IgD-negative memory B cell (primary cell): ENCODE results near the gene IFNA10. TPM values are rescaled to one million over a fixed set of nuclear protein-coding genes. Genes with fewer than 3 reads are reported as not detected.
A peak's percentile ranks its signal among the peaks of the same experiment; 100 is the strongest.
"Not testable (repeated sequence)": the region's sequence is repeated elsewhere in the genome, so short reads cannot be mapped to it uniquely, and the experiment has no call there.

Experiments
- H3K27ac Mint-ChIP-seq, 3 donors: one replicate each; pipeline ENCODE4 v1.8.0; 2020 to 2022; ENCODE audit warnings: mild to moderate bottlenecking in 3 of 3, mixed read lengths in 3 of 3, moderate library complexity in 1 of 3
- H3K27me3 Mint-ChIP-seq: one replicate; pipeline ENCODE4 v1.8.0; 2021; ENCODE audit warnings: mixed read lengths
- H3K36me3 Mint-ChIP-seq: one replicate; pipeline ENCODE4 v1.8.0; 2020; ENCODE audit warnings: mild to moderate bottlenecking, mixed read lengths
- H3K4me1 Mint-ChIP-seq, 3 donors: one replicate each; pipeline ENCODE4 v1.8.0; 2020 to 2022; ENCODE audit warnings: mixed read lengths in 3 of 3, mild to moderate bottlenecking in 1 of 3
- H3K4me3 Mint-ChIP-seq, 4 donors: one replicate each; pipeline ENCODE4 v1.8.0; 2020 to 2022; ENCODE audit warnings: mild to moderate bottlenecking in 4 of 4, mixed read lengths in 4 of 4, moderate library complexity in 3 of 4
- H3K9me3 Mint-ChIP-seq, 3 donors: one replicate each; pipeline ENCODE4 v1.8.0; 2020 to 2021; ENCODE audit warnings: mixed read lengths in 3 of 3, mild to moderate bottlenecking in 1 of 3
- polyA plus RNA-seq: library from polyadenylated mRNA; unstranded; fragments of 300-500 nt; fragmentation: Illumina TruSeq; gene quantifications from one replicate; pipeline ENCODE4 v1.2.3, GENCODE V29; 2021

The IFNA10 gene
- polyA plus RNA-seq: not detected

DNA sequence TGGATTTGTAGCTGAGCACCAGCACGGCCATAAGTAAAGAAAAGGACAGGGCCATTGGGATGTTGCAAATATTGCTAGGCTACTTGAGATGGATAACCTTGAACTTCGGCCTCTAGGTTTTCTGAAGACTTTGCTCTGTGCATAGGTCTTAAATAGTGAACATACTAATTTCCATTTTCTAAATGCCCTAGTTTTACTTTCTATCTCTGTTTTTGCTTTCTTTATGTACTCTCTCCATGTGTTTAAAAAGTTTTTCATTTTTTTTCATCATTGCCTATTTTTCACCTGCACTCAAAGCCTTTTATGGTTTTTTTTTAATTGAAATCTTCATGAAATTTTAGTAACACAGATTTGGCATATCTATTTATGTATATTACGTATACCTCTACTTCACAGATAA is at the start of gene IFNA10:
IFNA10 (minus strand) TSS at position 101 of the 400 bp plus-strand sequence; CDS start at position 55, 46 bp downstream.
- H3K36me3 Mint-ChIP-seq, H3K27ac Mint-ChIP-seq, H3K27me3 Mint-ChIP-seq, H3K9me3 Mint-ChIP-seq, H3K4me3 Mint-ChIP-seq, H3K4me1 Mint-ChIP-seq: not testable (repeated sequence)

DNA sequence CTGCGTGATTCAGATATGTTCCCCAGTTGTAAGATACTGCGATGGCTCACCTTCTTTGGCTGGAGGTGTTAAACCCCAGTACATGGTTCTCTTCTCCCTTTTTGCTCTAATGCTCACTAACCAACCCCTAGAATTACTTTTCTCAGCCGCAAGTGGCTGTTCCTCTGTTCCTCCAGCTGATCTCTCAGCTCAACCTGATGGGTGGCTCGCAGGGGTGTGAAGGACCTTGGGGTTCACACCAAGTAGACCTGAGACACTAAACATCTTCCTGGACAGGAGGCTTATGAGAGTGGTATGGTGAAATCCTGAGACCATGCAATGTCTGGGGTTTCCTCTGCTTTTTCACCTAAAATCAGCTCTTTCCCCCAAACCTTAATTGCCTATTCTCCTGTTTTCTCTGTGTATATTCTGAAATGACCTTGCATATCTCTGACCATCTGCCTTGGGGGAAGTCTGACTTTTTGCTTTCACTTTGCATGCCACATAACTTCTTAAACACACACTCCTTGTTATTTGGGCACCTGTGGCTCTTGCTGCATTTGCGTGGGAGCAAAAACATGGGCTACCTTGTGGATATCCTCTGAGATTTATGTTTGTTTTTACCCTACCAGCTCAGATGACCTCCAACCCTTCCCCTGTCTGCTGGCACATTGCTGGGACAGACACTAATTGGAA is 48.7 kb upstream of the IFNA10 start:
- no peak overlapping the region for H3K4me3 Mint-ChIP-seq

DNA sequence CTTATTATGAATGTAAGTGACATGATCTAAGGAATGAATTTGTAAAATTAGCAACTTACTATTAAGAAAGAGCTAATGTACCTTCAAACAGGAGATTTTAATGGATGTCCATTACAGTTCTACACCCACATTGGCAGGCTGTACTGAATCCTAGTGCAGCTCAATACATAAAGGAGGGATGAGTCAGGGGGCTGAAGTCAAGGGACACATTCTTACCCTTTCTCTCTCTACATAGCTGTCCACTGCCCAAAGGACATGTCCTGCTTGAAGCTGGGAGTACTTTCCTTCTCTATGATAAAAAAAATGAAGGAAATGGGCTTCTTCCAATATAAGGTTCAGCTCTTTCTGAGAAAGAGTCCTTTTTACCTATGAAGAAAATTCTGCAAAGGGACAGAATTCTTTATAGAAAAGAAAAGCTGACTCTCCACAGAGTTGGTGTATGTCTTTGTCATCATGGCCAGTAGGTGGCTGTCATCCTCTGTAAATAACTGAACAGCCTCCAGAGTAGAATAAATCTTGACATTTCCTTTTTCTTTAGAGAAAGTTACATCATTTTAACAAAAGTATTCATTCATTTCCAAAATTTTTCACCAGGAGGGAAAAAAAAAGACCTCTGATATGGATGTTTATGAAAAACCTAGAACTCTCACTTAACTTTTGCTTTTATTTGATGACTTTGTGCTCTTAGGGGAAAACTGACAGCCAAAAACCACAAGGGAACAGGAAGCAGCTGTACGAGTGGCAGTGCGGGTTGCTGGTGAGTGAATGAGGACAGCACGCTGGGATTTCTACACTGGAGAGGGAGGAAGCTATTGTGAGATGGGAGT is 46.0 kb upstream of the IFNA10 start:
- H3K36me3 Mint-ChIP-seq: no peaks in the 10 kb centered on the region
- H3K9me3 Mint-ChIP-seq: no peaks in the 10 kb centered on the region
- peaks cover 0 to 4% (median 0%) of the 10 kb centered on the region in 3 donors for H3K4me1 Mint-ChIP-seq
- H3K4me3 Mint-ChIP-seq: no peak overlapping the region
- H3K27me3 Mint-ChIP-seq: peaks cover 19% of the 10 kb centered on the region
- no peak overlapping the region for H3K27ac Mint-ChIP-seq

More for the DNA sequence above, 48.7 kb upstream of the IFNA10 start:
- H3K9me3 Mint-ChIP-seq: no peaks in the 10 kb centered on the region
- no peak overlapping the region for H3K27ac Mint-ChIP-seq
- peaks cover 14% of the 10 kb centered on the region for H3K27me3 Mint-ChIP-seq
- H3K4me1 Mint-ChIP-seq: peaks cover 0 to 4% (median 0%) of the 10 kb centered on the region in 3 donors
- no peaks in the 10 kb centered on the region for H3K36me3 Mint-ChIP-seq

DNA sequence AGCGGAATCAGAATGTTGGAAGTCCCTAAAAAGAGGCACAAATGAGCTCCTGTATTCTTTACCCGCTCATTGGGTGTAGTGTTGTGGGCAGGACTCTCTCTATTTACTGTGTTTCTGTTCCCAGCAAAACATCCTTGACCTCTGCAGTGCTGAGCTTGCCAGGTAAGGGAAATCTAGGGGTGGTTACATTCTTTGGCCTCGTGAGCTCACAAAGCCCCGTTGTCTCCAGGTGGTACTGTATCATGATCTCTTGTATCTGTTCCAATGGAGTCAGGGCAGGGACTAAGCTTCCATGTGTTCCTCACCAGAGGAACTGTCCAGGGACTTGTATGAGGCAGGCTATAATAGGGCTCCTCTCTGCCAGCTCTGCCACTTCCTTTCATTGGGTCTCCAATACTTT is 44.7 kb upstream of the IFNA10 start:
- Mint-ChIP-seq H3K27ac (no peak overlapping the region), H3K4me1 (peaks cover 0 to 4% (median 0%) of the 10 kb centered on the region in 3 donors), H3K36me3 (no peaks in the 10 kb centered on the region), H3K4me3 (no peak overlapping the region), H3K9me3 (no peaks in the 10 kb centered on the region), H3K27me3 (peaks cover 18% of the 10 kb centered on the region)

DNA sequence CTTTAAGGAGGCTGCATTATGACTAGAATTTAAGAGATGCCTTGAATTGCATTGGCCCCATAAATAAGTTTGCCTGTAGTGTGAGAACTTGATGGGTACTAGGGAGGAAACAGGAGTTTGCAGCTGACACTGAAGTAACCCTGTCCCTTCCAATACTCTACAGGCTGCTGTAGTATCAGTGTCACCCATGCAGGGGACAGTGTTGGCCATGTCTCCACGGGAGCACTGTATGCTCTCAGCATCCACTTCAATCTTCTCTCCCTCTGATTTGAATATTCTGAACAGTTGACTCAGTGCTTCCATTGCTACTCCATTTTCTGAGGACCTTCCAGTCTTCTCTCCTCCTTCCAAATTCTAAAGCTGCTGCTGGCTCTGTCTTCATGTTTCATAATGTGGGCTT is 44.2 kb upstream of the IFNA10 start:
- no peak overlapping the region for H3K4me3 Mint-ChIP-seq
- no peaks in the 10 kb centered on the region for H3K36me3 Mint-ChIP-seq
- peaks cover 0 to 4% (median 0%) of the 10 kb centered on the region in 3 donors for H3K4me1 Mint-ChIP-seq
- H3K27me3 Mint-ChIP-seq: peaks cover 18% of the 10 kb centered on the region
- H3K27ac Mint-ChIP-seq: no peak overlapping the region
- H3K9me3 Mint-ChIP-seq: no peaks in the 10 kb centered on the region

DNA sequence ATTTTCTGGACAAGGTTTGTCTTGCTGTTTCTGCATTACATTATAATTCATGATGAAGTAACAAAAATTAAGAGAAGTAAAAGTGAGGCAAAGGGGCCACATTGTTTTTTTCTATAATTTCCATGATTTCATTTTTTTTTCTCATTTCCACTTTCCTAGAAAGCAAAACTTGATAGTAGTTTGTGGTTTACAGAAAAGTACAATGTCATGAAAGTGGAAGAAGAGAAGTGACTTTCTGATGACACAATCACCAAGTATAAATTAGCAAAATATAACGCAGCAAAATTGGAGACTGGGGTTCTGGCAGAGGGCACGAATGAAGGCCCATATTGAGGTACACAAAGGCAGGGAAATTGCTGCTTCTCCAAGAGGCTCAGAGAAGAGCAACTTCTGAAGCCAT is 37.9 kb upstream of the IFNA10 start:
- H3K9me3 Mint-ChIP-seq: no peaks in the 10 kb centered on the region
- no peak overlapping the region for H3K4me3 Mint-ChIP-seq
- no peaks in the 10 kb centered on the region for H3K36me3 Mint-ChIP-seq
- peaks cover 9% of the 10 kb centered on the region for H3K27me3 Mint-ChIP-seq
- H3K4me1 Mint-ChIP-seq: no peaks in the 10 kb centered on the region
- H3K27ac Mint-ChIP-seq: no peak overlapping the region

DNA sequence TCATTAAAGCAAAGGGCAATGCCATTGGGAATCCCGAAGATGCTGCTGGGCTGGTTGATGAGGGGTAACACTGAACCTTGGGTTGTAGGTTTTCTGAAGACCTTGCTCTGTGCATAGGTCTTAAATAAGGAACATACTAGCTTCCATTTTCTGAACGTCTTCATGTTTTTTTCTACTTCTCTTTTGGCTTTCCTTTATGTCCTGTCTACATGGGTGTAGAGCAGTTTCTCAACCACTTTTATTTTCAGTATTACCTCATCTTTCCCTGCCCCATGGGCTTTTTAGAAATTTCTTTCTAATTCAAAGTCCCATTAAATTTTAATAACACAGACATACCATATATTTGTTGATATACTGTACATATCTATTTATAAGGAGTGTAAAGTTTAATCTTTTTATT is 33.0 kb upstream of the IFNA10 start, which contains the start of gene IFNA14:
IFNA14 (minus strand) TSS at position 95 of the 400 bp plus-strand sequence; CDS start at position 25, 70 bp downstream.
- peaks cover 0 to 6% (median 0%) of the 10 kb centered on the region in 3 donors for H3K4me1 Mint-ChIP-seq
- peaks cover 9% of the 10 kb centered on the region for H3K27me3 Mint-ChIP-seq
- H3K4me3 Mint-ChIP-seq: no peak within 1 kb of the TSS
- H3K36me3 Mint-ChIP-seq: no peaks in the 10 kb centered on the region
- no peak within 1 kb of the TSS for H3K27ac Mint-ChIP-seq
- H3K9me3 Mint-ChIP-seq: no peaks in the 10 kb centered on the region

DNA sequence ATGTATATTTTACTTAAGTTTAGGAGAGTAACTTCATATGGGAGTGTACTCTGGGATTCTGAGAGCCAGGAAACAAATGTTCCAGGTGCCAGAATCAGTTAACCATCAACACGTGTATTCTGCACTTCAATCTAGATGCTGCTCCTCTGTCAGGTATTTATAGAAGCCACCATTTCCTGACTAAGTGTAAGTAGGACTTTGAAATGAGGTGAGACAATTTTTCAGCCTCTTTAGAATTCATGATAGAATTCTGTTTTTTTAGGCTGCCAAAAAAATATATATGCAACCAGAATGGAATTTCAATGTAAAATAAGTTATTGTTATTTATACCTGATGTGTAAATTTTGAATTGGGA is 29.4 kb upstream of the IFNA10 start:
- not testable (repeated sequence) for H3K4me1 Mint-ChIP-seq, H3K4me3 Mint-ChIP-seq, H3K9me3 Mint-ChIP-seq, H3K27me3 Mint-ChIP-seq, H3K36me3 Mint-ChIP-seq
- peak overlapping the region in 1 of 3 donors; percentile 1 for H3K27ac Mint-ChIP-seq

DNA sequence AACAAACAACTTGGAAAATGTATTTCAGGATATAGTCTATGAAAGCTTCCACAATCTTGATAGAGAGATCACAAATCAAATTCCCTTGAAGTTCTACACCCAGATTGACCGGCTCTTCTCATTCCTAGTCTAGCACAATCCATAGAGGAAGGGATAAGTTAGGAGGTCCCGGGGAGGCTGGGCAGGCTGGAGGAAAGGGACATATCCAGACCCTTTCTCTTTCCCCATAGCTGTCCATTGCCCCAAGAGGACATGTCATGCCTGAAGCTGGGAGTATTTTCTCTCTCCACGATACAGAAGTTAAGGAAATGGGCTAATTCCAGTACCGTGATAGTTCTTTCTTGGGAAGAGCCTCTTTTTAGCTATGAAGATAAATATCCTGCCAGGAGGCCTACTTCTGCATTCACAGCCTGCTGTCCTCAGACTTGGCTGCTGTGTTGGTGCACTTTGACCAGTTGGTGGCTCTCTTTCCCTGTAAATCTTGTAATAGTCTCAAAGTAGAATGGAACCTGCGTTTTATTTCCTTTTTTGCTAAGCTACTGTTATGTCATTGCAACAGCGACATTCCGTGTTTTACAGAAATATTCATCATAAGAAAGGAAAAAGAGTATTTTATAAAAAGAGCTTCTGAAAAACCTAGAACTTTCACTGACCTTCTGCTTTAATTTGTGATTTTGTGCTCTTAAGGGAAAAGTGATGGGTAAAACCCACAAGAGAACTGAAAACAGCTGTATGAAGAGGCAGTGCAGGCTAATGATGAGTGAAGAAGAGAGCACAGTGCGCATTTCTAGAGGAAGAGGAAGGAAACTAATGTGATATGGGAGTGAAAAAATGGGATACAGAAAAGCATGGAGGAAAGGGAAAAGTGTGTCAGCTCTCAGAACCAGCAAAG is 28.8 kb upstream of the IFNA10 start:
- H3K9me3 Mint-ChIP-seq, H3K27me3 Mint-ChIP-seq, H3K4me1 Mint-ChIP-seq, H3K36me3 Mint-ChIP-seq: not testable (repeated sequence)
- Mint-ChIP-seq H3K4me3 (peak overlapping the region in 1 of 4 donors; percentile 1), H3K27ac (peak overlapping the region in 1 of 3 donors; percentile 1)

DNA sequence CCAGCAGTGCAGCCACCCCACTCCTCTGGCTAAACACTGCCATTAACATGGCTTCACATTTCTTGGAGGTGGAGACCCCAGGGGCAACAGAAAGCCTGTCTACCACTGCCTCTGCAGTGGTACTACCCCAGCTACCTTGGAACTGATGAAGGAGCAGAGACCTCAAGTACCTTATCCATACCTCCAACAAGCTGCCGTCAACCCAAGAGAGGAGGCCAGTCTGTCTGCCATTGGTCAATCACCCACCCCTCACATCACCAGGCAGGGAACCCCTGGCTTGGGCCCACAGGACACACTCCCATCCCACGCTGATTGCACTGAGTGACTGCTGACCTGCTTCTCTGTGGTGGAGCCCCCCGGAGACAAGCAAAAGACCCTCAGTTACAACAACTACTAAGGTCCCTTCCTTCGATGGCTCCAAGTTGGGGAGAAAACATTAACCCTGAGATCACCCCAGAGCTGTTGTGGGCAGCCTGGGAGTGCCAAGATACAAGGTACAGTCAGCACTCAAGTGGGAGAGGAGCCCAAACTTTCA is 27.3 kb upstream of the IFNA10 start:
- peaks cover 0 to 6% (median 0%) of the 10 kb centered on the region in 3 donors for H3K4me1 Mint-ChIP-seq
- H3K36me3 Mint-ChIP-seq: no peaks in the 10 kb centered on the region
- H3K27ac Mint-ChIP-seq: no peak overlapping the region
- H3K4me3 Mint-ChIP-seq: no peak overlapping the region
- H3K9me3 Mint-ChIP-seq: no peaks in the 10 kb centered on the region
- peaks cover 3% of the 10 kb centered on the region for H3K27me3 Mint-ChIP-seq

DNA sequence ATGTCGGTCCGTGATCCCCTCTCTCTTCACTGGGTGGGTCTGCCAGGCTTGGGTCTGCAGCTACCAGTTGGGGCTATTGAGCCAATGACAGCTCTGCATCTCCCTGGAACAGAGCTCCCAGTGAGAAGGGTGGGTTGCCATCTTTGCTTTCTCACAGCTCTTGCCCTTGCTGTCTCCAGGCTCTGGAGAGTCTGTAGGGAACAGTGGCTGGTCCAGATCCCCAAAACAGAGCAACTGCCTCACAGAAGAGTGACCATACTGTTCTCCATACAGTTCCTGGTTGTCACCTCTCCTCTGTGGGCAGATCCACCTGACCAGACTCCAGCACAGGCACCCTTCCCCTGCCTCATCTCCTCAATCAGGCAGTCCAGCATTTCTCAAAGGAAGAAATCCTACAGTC is 26.3 kb upstream of the IFNA10 start:
- Mint-ChIP-seq H3K27ac (no peak overlapping the region), H3K27me3 (peaks cover 3% of the 10 kb centered on the region), H3K4me1 (peaks cover 0 to 6% (median 0%) of the 10 kb centered on the region in 3 donors), H3K9me3 (no peaks in the 10 kb centered on the region), H3K4me3 (no peak overlapping the region), H3K36me3 (no peaks in the 10 kb centered on the region)

DNA sequence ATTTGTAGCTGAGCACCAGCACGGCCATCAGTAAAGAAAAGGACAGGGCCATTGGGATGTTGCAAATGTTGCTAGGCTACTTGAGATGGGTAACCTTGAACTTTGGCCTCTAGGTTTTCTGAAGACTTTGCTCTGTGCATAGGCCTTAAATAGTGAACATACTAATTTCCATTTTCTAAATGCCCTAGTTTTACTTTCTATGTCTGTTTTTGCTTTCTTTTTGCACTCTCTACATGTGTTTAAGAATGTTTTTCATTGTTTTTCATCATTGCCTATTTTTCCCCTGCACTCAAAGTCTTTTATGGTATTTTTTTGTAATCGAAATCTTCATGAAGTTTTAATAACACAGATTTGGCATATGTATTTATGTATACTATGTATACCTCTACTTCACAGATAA is 21.2 kb upstream of the IFNA10 start, which contains the start of gene IFNA17:
IFNA17 (minus strand) TSS at position 101 of the 400 bp plus-strand sequence; CDS start at position 52, 49 bp downstream.
- H3K4me3 Mint-ChIP-seq: no peak within 1 kb of the TSS
- H3K27ac Mint-ChIP-seq: no peak within 1 kb of the TSS
- H3K36me3 Mint-ChIP-seq: no peaks in the 10 kb centered on the region
- peaks cover 2% of the 10 kb centered on the region for H3K27me3 Mint-ChIP-seq
- H3K4me1 Mint-ChIP-seq: no peaks in the 10 kb centered on the region
- no peaks in the 10 kb centered on the region for H3K9me3 Mint-ChIP-seq

DNA sequence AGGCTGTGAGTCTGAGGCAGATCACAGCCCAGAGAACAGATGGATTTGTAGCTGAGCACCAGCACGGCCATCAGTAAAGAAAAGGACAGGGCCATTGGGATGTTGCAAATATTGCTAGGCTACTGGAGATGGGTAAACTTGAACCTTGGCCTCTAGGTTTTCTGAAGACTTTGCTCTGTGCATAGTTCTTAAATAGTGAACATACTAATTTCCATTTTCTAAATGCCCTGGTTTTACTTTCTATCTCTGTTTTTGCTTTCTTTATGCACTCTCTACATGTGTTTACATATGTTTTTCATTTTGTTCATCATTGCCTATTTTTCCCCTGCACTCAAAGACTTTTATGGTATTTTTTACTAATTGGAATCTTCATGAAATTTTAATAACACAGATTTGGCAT is 10.3 kb upstream of the IFNA10 start, which contains the start of gene IFNA16:
IFNA16 (minus strand) TSS at position 101 of the 400 bp plus-strand sequence; CDS start at position 95, 6 bp downstream.
- not testable (repeated sequence) for H3K4me3 Mint-ChIP-seq, H3K27ac Mint-ChIP-seq, H3K36me3 Mint-ChIP-seq, H3K4me1 Mint-ChIP-seq, H3K9me3 Mint-ChIP-seq
- peaks cover 14% of the 10 kb centered on the region for H3K27me3 Mint-ChIP-seq

DNA sequence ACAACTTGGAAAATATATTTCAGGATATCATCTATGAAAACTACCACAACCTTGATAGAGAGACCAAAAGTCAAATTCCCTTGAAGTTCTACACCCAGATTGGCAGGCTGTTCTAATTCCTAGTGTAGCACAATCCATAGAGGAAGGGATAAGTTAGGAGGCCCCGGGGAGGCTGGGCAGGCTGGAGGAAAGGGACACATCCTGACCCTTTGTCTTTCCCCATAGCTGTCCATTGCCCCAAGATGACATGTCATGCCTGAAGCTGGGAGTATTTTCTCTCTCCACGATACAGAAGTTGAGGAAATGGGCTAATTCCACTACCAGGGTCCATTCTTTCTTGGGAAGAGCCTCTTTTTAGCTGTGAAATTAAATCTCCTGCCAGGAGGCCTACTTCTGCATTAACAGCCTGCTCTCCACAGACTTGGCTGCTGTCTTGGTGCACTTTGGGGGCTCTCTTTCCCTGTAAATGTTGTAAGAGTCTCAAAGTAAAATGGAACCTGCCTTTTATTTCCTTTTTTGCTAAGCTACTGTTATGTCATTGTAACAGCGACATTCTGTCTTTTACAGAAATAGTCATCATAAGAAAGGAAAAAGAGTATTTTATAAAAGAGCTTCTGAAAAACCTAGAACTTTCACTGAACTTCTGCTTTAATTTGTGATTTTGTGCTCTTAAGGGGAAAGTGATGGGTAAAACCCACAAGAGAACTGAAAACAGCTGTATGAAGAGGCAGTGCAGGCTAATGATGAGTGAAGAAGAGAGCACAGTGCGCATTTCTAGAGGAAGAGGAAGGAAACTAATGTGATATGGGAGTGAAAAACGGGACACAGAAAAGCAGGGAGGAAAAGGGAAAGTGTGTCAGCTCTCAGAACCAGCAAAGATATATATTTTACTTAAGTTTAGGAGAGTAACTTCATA is 6.7 kb upstream of the IFNA10 start:
- not testable (repeated sequence) for H3K27me3 Mint-ChIP-seq, H3K4me3 Mint-ChIP-seq, H3K27ac Mint-ChIP-seq, H3K4me1 Mint-ChIP-seq, H3K36me3 Mint-ChIP-seq, H3K9me3 Mint-ChIP-seq
